MM.1S (cell line): ENCODE results near the gene ANKRD44.

Source experiments
- CTCF ChIP-seq: fragments of 300-600 bp; sonication (generic); IDR thresholded peaks from 2 replicates; pipeline ENCODE4 v1.5.1; 2016; ENCODE audit warnings: antibody characterized with exemption, low read length, mixed read lengths
- EZH2 ChIP-seq: fragments of 300-600 bp; sonication (generic); optimal IDR thresholded peaks from 2 replicates; pipeline ENCODE3; 2017; ENCODE audit warnings: low read depth, mild to moderate bottlenecking, antibody characterized with exemption, low read length, mixed read lengths

GRCh38 chr2:197306024-197306695, 4.4 kb downstream of the ANKRD44 start:
- TF ChIP-seq CTCF: no peak
- no peak for TF ChIP-seq EZH2
